GM13977 (cell line): ENCODE measurements around the gene GABBR2.
"Not testable (repeated sequence)": the region's sequence is repeated elsewhere in the genome, so short reads cannot be mapped to it uniquely, and the experiment has no call there.

Experiments used
- DNase-seq: peaks from one replicate; pipeline ENCODE4 v3.0.0; 2012; ENCODE audit warnings: low spot score
- CTCF ChIP-seq: IDR thresholded peaks from 2 replicates; pipeline ENCODE4 v1.5.1; 2012; ENCODE audit warnings: mild to moderate bottlenecking, control low read depth; ENCODE audit not compliant: insufficient read depth; ENCODE audit errors: extremely low read depth, missing control alignments
- in situ Hi-C: fragments of 300-500 bp; cut with MboI; formaldehyde crosslinking; loops from one replicate; pipeline ENCODE4 v1.12.0; 2022; ENCODE audit warnings: low sequenced_read_pairs, low pct_unique_long_range_greater_than_20kb, mixed read lengths, inconsistent platforms; ENCODE audit not compliant: unreplicated experiment

The GABBR2 gene

GRCh38 chr9:98285446-98285845 lies 423.3 kb downstream of the GABBR2 start:
- no peak for TF ChIP-seq CTCF
- in situ Hi-C loops, result no loop called here
- DNase-seq, result no peak

GRCh38 chr9:98284754-98285153 lies 424.0 kb downstream of the GABBR2 start:
- in situ Hi-C loops, result no loop called here
- DNase-seq, result no peak
- no peak for TF ChIP-seq CTCF

GRCh38 chr9:98283143-98283542 lies 425.6 kb downstream of the GABBR2 start:
- in situ Hi-C loops, result not testable (repeated sequence)

GRCh38 chr9:98281281-98281680 lies 427.5 kb downstream of the GABBR2 start:
- no peak for TF ChIP-seq CTCF
- no peak for DNase-seq
- in situ Hi-C loops, result no loop called here

More at GRCh38 chr9:98283143-98283542, 425.6 kb downstream of the GABBR2 start:
- not testable (repeated sequence) for DNase-seq

GRCh38 chr9:98280574-98280973 lies 428.2 kb downstream of the GABBR2 start:
- no peak for DNase-seq
- TF ChIP-seq CTCF, result no peak
- in situ Hi-C loops, result no loop called here

GRCh38 chr9:98280162-98280561 lies 428.6 kb downstream of the GABBR2 start:
- TF ChIP-seq CTCF, result no peak
- no peak for DNase-seq
- in situ Hi-C loops, result no loop called here

GRCh38 chr9:98276907-98277469 lies 431.7 kb downstream of the GABBR2 start:
- no peak for DNase-seq
- in situ Hi-C loops, result no loop called here
- no peak for TF ChIP-seq CTCF
